Caco-2 (cell line): ENCODE results near the gene GABRB3. TPM values are rescaled to one million over a fixed set of nuclear protein-coding genes. Genes with fewer than 3 reads are reported as not detected.

ENCODE experiments used
- BruUV-seq: library from RNA; stranded (reverse); fragments of 400-500 nt; replicated peaks from 2 replicates; lab custom pipeline; 2021; lab: Mats Ljungman, UMichigan
- CTCF ChIA-PET: fragments of 300-600 bp; sonication (Branson Sonifier 250); formaldehyde crosslinking; loops from one replicate; lab custom pipeline; 2022; ENCODE audit warnings: antibody characterized with exemption; lab: Charles Lee
- POLR2A ChIA-PET: fragments of 300-600 bp; sonication (Branson Sonifier 250); formaldehyde crosslinking; loops from one replicate; lab custom pipeline; 2022; ENCODE audit warnings: antibody characterized with exemption; lab: Charles Lee
- DNase-seq, 2 experiments: peaks; one replicate each; pipeline versions ENCODE4 v3.0.0 to v3.0.0-alpha.2; 2020 to 2022
- H3K27me3 ChIP-seq: replicated peaks from 2 replicates; pipeline ENCODE4 v1.6.0; 2011; ENCODE audit warnings: low read length; ENCODE audit not compliant: control insufficient read depth, insufficient read depth
- H3K36me3 ChIP-seq: 2 replicates; pipeline ENCODE4 v1.5.1; 2011; ENCODE audit warnings: low read length; ENCODE audit not compliant: control insufficient read depth, insufficient read depth
- H3K4me1 ChIP-seq: fragments of 250-450 bp; sonication (Bioruptor Pico); 2 replicates; pipeline ENCODE4 v1.5.1; 2020; ENCODE audit warnings: mild to moderate bottlenecking
- H3K4me3 ChIP-seq: 2 replicates; pipeline ENCODE4 v1.5.1; 2011; ENCODE audit warnings: low read depth, mild to moderate bottlenecking, control low read depth, low read length
- H3K9me3 ChIP-seq: fragments of 250-450 bp; sonication (Bioruptor Pico); 2 replicates; pipeline ENCODE4 v1.5.1; 2020; ENCODE audit warnings: mild to moderate bottlenecking, moderate library complexity
- H3K27ac Mint-ChIP-seq: one replicate; pipeline ENCODE4 v1.8.0; 2022; ENCODE audit warnings: mixed read lengths; ENCODE audit not compliant: unreplicated experiment
- H3K27me3 Mint-ChIP-seq: one replicate; pipeline ENCODE4 v1.8.0; 2022; ENCODE audit warnings: mixed read lengths; ENCODE audit not compliant: insufficient read depth, unreplicated experiment
- H3K36me3 Mint-ChIP-seq: one replicate; pipeline ENCODE4 v1.8.0; 2022; ENCODE audit warnings: mild to moderate bottlenecking, mixed read lengths; ENCODE audit not compliant: insufficient read depth, unreplicated experiment
- H3K4me1 Mint-ChIP-seq: one replicate; pipeline ENCODE4 v1.8.0; 2022; ENCODE audit warnings: low read depth, mixed read lengths; ENCODE audit not compliant: unreplicated experiment
- H3K4me3 Mint-ChIP-seq: one replicate; pipeline ENCODE4 v1.8.0; 2022; ENCODE audit warnings: mild to moderate bottlenecking, moderate library complexity, mixed read lengths; ENCODE audit not compliant: unreplicated experiment
- H3K9me3 Mint-ChIP-seq: one replicate; pipeline ENCODE4 v1.8.0; 2022; ENCODE audit warnings: mixed read lengths; ENCODE audit not compliant: unreplicated experiment
- intact Hi-C: fragments of 100-400 bp; cut with micrococcal nuclease; formaldehyde crosslinking; loops from one replicate; pipeline ENCODE4 v1.10.0; 2022; ENCODE audit not compliant: unreplicated experiment
- total RNA-seq: library from RNA; stranded (reverse); gene quantifications from 2 replicates; pipeline ENCODE4 v1.2.3, GENCODE V29; 2022
- TF ChIP-seq, protein P1 (sequence below), 2 experiments: fragments of 200-600 bp in 1 of 2; IDR thresholded peaks; 1 replicate in 1 of 2; 2 replicates in 1 of 2; pipeline versions ENCODE4 v1.5.1 to v1.8.0; 2011 to 2022; ENCODE audit warnings: antibody characterized with exemption in 1 of 2, control low read depth in 1 of 2, inconsistent platforms in 1 of 2, low read depth in 1 of 2, low read length in 1 of 2, mild to moderate bottlenecking in 1 of 2, moderate library complexity in 1 of 2; ENCODE audit not compliant: insufficient read depth in 1 of 2, severe bottlenecking in 1 of 2, unreplicated experiment in 1 of 2

Gene GABRB3
- total RNA-seq, 1 experiment from 2014 or later, result not detected

DNA sequence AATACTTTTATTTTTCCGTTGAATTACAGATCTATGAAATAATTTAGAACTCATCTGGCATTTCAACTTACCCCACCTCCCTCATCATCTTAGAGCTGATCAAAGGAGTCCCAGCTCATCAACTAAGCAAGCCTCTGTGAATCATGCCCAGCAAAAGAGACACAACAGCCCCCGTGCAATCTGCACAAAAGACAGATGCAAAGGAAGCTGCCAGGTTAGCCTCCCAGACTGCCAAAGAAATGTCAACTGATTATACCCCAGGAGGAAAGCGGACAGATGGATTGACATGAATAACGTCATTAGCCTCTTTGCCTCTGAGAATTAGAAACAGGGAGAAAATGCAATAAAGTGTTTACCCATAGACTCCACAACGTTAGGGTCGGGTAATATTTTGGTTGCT lies 75.0 kb downstream of the GABRB3 start:
- Histone ChIP-seq H3K9me3 (no peaks in the 10 kb centered on the region), H3K4me3 (no peak overlapping the region), H3K36me3 (no peaks in the 10 kb centered on the region), H3K4me1 (no peaks in the 10 kb centered on the region), H3K27me3 (no peaks in the 10 kb centered on the region)
- no peak for DNase-seq
- POLR2A ChIA-PET, result no interaction called here
- Mint-ChIP-seq H3K4me3 (no peak overlapping the region), H3K36me3 (no peaks in the 10 kb centered on the region), H3K27me3 (no peaks in the 10 kb centered on the region), H3K9me3 (peaks cover 11% of the 10 kb centered on the region), H3K27ac (no peak overlapping the region), H3K4me1 (no peaks in the 10 kb centered on the region)
- CTCF ChIA-PET, result no interaction called here
- BruUV-seq, result no TSS peak
- intact Hi-C loops, result no loop called here
- TF ChIP-seq, protein P1, sequence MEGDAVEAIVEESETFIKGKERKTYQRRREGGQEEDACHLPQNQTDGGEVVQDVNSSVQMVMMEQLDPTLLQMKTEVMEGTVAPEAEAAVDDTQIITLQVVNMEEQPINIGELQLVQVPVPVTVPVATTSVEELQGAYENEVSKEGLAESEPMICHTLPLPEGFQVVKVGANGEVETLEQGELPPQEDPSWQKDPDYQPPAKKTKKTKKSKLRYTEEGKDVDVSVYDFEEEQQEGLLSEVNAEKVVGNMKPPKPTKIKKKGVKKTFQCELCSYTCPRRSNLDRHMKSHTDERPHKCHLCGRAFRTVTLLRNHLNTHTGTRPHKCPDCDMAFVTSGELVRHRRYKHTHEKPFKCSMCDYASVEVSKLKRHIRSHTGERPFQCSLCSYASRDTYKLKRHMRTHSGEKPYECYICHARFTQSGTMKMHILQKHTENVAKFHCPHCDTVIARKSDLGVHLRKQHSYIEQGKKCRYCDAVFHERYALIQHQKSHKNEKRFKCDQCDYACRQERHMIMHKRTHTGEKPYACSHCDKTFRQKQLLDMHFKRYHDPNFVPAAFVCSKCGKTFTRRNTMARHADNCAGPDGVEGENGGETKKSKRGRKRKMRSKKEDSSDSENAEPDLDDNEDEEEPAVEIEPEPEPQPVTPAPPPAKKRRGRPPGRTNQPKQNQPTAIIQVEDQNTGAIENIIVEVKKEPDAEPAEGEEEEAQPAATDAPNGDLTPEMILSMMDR (IDR thresholded peaks at IDR 0.05; ENCODE audit: insufficient read depth in 1 of 2, low read depth in 1 of 2, low read length in 1 of 2, severe bottlenecking in 1 of 2, unreplicated experiment in 1 of 2), result no peak

GRCh38 chr15:26691249-26691648 lies 81.6 kb downstream of the GABRB3 start:
- Mint-ChIP-seq H3K4me1 (no peaks in the 10 kb centered on the region), H3K27ac (no peak overlapping the region), H3K9me3 (no peaks in the 10 kb centered on the region), H3K4me3 (no peak overlapping the region), H3K27me3 (no peaks in the 10 kb centered on the region), H3K36me3 (no peaks in the 10 kb centered on the region)
- CTCF ChIA-PET, result no interaction called here
- H3K36me3 ChIP-seq, result no peaks in the 10 kb centered on the region
- H3K27me3 ChIP-seq, result no peaks in the 10 kb centered on the region
- TF ChIP-seq, protein P1 (IDR thresholded peaks at IDR 0.05; ENCODE audit: insufficient read depth in 1 of 2, low read depth in 1 of 2, low read length in 1 of 2, severe bottlenecking in 1 of 2, unreplicated experiment in 1 of 2), result no peak
- H3K9me3 ChIP-seq, result no peaks in the 10 kb centered on the region
- BruUV-seq, result no TSS peak
- no peak for DNase-seq
- no peak overlapping the region for H3K4me3 ChIP-seq
- intact Hi-C loops, result no loop called here
- H3K4me1 ChIP-seq, result no peaks in the 10 kb centered on the region
- POLR2A ChIA-PET, result no interaction called here

DNA sequence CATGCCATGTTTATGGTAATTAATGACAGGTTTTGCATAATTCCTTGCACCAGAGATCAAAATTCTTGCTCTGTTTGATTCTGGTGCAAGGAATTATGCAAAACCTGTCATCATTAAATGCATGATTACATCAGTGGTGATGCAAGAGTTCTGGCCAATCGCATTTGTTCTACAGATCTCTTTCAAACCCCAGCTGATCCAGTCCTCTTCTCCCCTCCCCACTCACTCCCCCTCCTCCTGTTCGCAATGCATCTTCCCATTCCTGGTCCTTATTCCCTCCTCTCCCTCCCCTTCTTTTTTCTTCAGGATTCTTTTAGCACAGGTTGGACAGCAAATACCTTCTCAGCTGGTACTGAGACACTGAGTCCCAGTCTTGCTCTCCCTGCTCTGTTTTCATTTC lies 82.1 kb downstream of the GABRB3 start:
- TF ChIP-seq, protein P1 (IDR thresholded peaks at IDR 0.05; ENCODE audit: insufficient read depth in 1 of 2, low read depth in 1 of 2, low read length in 1 of 2, severe bottlenecking in 1 of 2, unreplicated experiment in 1 of 2), result no peak
- BruUV-seq, result no TSS peak
- H3K27ac Mint-ChIP-seq, result no peak overlapping the region
- no peak overlapping the region for H3K4me3 ChIP-seq
- no peaks in the 10 kb centered on the region for H3K4me1 Mint-ChIP-seq
- H3K36me3 Mint-ChIP-seq, result no peaks in the 10 kb centered on the region
- no peak overlapping the region for H3K4me3 Mint-ChIP-seq
- no peaks in the 10 kb centered on the region for H3K4me1 ChIP-seq
- no peaks in the 10 kb centered on the region for H3K27me3 Mint-ChIP-seq
- CTCF ChIA-PET, result no interaction called here
- H3K9me3 Mint-ChIP-seq, result no peaks in the 10 kb centered on the region
- H3K27me3 ChIP-seq, result no peaks in the 10 kb centered on the region
- POLR2A ChIA-PET, result no interaction called here
- DNase-seq, result no peak
- H3K36me3 ChIP-seq, result no peaks in the 10 kb centered on the region
- no peaks in the 10 kb centered on the region for H3K9me3 ChIP-seq
- intact Hi-C loops, result no loop called here
